GM19395 (cell line): Measurements from ENCODE around the gene COPS8.

ENCODE experiments used
- ATAC-seq: cut with Tn5 transposase; IDR thresholded peaks from one replicate; pipeline ENCODE4 v1.9.1; 2021; ENCODE audit warnings: mild to moderate bottlenecking, moderate library complexity; ENCODE audit not compliant: unreplicated experiment

COPS8 gene

DNA sequence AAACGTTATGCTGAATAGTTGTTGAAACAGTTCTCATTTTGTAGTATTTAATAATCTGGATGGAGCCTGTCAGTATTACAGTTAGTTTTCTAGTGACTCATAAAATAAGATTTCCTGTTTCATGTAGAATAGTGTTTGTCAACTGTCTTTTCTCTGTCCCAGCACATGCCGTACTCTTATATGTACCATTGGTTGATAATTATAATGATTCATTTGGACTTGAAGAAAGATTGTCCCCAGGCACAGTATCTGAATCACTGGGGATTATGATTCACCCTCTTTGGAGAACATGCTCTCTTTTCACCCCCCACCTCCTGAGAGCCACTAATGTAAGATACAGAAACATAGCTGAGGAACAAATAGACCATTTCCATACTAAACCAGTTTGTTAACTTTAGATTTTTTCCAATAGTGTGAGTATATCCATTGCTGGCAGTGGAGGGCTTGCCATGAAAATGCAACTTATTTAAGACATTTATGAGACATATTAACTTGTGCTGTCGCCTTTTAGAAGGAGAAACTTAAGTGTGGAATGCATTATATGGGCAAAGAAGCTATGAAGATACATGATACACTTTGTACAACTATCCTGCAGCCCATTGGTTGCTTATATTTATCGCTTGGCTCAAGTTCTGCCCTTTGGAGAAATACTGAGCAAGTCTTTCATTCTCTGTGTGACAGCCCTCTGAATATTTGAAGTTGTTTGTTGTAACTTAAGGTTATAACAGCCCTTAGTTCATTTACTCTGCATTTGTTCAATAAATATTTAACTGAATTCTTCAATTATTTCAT is 12.4 kb downstream of the COPS8 start:
- ATAC-seq: no peak

DNA sequence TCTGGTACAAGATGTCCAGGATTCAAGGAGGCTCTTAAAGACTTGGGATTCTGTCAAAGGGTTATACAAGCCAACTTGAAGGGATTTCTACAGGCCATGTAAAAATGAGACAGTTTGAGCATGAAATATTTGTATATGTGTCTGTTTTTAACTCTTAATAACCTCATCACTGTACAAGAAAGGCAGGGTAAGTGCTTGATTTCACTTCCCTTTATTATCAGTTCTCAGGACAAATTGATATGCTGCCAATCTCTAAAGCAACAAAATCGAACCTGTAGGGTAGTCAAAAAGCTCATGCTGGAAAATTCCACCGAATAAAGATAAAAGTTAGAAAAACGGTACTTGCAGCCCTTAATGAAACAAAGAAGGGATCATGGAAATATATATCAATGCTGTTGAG is 14.1 kb downstream of the COPS8 start:
- ATAC-seq: no peak

DNA sequence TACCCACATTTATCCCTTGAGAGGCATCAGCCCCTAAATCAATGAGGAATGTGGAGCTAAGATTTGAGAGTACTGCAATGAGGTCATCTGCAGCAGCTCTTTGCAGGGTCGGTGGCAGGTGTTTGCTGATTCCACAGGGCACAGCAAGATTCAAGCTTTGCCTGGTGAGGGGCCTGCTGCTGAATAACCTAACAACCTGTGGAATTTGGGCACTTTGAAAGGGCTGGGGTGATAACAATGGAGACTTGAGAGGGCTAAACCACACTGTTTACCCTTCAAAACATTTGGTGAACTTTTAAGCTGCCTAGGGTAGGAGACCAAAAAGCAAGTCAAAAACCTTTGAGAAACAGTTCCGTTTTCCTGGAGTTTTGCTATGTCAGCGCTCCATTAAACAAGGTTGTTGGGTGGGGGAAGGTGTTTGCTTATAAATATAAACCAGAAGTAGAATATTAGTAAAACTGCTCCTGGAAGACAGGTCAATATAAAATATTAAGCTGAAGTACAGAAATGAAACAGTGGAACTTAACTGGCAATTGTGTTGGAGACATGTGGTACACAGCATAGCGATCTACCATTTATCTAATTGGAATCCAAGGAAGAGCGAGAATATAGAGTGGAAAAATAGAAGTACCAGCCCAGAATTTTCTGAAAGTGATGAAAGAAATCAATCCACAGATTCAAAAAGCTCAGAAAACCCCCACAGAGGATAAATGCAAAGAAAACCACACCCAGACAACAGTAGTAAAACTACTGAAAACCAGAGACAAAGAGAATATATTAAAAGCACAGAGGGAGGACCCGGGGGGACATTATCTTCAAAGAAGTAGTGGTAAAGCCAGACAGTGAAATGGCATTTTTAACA is 15.7 kb downstream of the COPS8 start:
- no peak for ATAC-seq

DNA sequence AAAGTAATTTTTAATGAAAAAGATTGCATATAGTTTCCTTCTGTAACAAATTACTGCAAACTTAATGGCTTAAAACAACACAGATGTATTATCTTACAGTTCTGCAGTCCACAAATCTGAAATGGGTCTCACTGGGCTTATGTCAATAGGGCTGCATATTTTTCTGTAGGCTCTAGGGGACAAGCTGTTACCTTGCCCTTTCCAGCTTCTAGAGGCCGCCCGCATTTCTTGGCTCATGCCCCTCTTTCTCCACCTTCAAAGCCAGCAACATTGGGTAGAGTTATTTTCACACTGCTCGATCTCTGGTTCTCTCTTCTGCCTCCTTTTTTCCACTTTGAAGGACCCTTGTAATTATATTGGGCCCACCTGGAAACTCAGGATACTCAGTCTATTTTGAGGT is 16.7 kb downstream of the COPS8 start:
- no peak for ATAC-seq

DNA sequence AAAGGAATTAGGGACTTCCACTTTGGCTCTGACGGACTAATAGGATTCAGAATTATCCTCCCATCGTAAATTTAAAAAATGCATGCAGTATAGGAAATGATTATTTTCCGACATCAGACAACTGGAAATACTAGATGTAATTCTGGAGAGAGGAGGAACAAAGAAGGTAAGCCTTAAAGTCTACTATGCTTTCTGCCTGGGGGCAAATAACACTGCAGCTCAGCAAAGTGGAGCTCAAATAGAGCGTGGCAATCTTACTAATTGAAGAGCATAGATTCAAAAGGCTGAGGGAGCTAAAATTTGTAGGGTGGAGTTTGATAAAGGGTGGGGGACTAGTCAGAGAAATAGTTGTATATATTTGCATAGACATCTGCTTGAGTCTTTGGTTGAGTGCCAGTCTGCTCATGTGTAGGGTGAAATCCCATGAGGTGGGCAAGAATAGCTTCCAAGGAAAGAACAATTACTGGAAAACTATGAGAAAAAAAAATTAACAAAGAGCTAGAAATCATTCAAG is 23.8 kb downstream of the COPS8 start:
- no peak for ATAC-seq

DNA sequence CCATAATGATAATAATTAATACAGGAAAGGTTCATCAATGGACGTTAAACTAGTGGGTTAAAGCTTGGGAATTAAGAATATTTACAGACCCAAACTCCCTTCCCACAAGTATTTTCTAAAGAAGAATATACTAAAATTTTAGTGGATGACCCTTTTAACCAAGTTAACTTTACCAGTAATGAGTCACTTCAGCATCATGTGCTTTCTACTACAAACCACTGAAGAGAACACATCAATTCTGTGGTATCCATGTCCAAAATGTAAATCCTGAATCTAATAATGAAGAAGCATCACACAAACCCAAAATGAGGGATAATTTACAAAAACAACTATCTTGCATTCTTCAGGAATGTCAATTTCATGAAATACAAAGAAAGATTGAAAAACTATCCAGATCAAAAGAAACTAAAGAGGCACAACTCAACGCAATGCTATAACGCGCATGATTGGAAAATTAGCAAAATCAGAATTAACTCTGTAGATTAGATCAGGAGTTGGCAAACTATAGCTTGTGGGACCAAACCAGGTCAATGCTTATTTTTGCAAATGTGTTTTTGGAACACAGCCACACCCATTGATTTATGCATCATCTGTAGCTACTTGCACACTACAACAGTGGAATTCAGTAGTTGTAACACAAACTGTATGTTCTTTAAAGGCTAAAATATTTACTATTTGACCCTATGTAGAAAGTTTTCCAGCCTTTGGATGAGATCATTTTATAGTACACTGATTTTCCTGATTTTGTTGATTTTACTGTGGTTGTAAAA is 27.5 kb downstream of the COPS8 start:
- ATAC-seq: no peak

DNA sequence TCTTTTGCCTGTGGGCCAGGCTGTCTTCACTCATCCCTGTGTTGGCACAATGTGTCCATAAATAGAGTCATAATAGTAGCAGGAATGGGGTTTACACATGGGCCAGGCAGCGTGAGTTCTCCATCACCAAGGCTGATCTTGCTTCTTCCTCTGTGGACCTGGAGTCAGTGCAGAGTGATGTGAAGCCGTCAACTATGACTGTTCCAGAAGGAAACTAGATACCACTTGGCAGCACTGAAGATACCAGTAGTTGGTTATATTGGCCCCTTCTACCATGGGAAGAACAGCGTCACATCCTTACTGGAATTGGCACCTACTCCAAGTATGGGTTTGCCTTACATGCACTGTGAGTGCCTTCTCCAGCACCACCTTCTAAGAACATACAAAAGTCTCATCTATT is 30.2 kb downstream of the COPS8 start:
- no peak for ATAC-seq

DNA sequence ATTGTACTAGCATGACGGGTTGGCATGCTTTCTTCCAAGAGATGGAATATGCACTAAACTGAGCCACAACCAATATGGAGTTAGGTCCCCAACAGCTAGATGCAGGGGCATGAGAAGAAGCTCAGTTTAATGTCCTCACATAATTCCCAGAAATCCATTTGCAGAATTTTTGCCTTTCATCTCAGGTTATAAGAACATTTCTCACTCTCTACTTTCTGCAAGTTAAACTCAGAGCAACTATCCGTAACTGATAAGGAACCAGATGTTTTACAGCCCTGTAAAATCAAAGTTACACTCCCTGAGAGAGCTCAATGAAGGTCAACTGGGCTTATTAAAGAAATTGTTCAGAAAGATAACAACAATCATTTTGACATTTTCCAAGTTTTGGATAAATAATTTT is 30.7 kb downstream of the COPS8 start:
- no peak for ATAC-seq

DNA sequence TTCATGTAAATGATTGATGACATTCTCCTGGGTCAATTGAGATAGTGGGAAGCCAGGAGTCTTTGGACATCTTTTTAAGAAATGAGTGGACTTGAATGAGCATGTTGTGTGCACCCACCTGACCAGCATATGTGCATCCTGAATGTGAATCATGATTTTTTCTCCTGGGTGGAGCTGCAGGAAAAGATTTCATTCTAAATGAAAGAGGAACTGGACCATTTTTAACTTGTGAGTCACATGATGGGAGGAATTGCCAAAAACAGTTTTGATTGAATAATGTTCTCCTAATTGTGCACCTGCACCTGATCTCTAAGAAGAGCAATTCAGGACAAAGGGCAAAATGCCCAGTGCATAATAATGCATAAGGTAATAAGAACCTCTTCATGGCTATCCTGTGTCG is 32.3 kb downstream of the COPS8 start:
- no peak for ATAC-seq

DNA sequence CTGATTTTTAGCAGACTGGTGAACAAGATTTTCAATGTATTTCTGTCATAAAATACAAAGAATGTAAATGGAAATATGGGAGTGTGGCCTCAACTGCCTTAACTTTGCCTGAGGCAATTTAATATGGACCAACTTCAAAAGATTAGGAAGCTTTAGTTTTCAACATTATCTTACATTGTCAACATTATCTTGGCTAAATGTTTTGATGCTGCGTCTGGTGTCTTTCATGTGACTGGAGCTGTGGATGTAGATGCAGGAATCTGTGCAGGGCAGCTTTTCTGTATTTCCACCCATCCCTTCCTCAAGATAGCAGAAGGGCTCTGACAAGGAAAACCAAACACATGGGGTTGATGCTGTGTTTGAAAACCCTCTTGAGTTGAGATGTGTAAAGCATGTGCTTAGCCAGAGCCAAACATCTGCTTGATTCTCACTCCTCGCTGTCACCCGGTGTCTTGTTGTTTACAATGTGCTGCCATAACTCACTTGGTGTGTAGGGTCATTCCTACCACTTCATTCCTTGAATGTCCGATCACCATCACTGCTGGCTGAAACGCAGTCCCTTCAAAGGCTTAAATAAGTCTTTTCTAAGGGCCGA is 33.0 kb downstream of the COPS8 start:
- no peak for ATAC-seq

DNA sequence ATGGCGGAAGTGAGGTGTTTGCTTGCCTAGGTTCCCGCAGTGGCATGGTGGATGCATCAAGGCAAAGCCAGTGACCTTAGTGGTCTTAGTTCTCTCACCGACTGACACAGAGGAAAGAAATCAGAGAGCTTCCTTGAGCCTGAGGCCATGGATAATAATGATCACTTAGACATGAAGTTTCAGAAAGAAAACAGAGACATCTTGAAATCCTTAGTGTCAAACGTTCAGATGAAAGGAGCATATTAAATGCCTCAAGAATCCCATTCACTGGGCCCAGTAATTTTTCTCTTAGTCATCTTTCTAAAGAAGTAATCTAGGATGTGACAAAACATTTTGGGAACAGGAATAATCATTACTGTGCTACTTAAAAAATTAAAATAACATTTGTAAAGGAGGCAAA is 35.2 kb downstream of the COPS8 start:
- ATAC-seq: no peak

DNA sequence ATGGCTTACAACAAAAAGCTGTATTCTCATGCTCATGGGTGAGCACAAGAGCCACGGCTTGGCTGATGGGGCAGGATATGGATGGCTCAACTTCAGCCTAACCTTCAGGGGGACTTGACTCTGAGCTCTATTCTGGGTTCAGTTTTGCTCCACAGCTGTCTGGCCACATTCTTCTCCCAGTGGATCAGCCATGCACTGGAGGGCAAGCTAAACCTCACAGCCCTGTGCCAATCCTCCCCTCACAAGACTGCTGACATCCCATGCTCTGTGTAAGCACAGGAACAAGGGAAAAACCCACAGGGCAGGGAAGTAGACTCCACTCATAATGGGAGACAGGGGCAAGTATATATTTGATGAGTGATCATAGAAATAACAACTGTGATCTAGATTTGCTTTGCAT is 35.6 kb downstream of the COPS8 start:
- ATAC-seq: no peak

DNA sequence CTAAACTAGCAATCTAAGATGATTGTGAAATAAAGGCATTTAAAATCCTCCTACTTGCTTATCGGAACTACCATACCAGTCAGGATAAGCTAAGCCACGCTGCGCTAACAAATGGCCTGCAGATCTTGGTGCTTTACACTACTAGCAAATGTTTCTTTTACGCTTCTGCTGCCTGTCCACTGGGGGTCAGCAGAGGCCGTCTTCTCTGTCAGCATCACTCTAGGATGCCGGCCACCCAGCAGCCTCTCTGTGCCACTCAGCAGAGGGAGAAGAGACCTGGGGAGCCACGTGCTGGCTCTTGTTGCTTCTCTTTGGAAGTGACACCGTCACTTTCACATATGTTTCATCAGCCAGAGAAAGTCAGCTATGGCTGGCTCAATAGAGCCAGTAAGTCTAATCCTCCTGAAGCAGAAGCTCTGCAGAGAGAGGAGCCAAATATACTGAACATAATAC is 36.6 kb downstream of the COPS8 start:
- no peak for ATAC-seq

DNA sequence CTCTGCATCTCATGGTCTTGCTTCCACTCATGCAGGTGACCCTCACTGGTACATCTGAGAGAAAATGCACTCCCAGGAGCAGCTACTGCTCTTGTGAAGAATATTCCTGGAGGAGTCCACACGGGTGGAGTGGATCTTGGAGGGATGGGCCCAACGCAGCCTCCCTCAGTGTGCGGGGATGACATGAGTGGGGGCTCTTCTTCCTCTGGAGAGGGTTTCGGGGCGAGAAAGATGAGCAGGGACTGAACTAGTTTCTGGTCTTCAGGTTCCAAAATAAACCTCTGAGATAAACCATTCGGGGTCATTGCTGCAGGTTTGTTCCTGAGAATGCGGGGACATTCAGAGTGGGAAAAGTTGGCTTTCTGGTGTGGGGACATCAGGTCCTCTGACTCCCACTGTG is 39.1 kb downstream of the COPS8 start:
- no peak for ATAC-seq

DNA sequence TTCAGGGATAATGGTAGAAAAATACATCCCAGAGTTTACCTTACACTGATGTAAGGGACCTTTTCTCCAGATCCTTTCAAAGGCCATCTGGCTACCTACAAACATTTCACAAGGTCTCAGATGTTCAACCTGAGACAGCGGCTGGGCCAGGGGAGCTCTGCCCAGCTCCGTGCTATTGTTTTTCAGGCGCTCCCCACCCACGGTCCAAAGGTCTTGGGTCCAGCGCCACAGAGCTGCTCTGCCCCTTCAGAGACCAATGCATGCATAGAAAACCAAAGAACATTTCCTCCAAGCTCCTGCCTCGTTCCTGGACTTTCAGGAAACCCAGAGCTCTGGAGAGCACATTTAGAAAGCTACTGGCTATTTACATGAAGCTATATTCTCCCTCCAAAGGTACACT is 40.3 kb downstream of the COPS8 start:
- no peak for ATAC-seq

DNA sequence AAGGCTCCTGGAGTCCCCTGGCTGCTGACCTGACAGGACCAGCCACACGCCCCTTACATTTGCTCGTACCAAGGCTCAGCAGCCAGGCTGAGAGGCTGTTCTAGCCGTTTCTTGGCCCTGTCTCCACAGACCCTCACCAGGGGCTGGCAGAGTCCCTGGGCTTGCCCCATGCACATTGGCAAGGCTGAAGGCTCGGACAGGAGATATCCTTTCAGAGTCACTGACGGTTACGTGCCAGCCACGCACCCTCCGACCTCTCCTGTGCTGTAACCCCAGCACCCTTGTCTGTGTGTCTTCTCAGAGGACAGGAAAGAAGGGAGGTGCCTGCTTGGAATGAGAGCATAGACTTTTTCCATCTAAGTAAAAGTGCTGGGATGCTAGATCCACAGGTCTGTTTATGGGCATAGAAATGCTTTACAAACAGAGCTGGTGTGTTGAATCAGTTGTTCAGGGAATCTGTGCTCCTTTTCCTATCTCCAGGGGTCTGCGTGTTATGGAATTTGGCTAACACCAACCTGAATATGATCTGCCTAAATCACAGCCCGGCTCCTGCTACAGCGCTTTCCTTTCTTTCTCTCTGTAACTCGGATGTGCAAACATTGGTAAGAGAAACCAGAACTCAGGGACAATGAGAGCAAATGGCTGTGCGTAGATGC is 41.0 kb downstream of the COPS8 start:
- no peak for ATAC-seq

DNA sequence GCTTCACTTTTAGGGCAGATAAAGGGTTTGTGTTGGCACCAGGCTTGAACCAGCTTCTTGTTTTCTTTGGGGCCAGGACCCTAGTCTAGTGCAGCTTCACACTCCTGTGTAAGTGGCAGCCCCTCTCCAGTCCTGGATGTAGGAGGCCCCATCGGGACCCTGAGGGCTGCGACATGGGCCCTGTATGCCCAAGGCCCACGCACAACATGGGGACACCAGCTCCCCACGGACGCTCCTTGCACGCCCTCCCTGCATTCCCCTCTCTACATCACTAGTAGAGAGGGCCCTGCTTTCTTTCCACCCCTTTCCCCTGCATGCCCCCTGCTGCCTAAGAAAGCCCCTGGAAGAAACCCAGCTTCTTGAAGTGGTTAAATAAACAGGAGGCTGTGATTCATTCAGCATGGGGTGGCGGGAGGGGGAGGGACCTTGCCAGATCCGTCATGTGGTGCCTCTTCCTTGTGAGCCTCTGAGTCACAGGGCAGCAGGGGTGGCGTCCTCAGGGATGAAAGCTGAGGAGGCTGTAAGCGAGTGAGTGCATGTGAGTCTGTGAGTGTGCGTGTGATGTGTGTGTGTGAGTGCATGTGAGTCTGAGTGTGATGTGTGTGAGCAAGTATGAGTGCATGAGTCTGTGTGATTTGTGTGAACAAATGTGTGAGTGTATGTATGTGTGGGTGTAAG is 42.5 kb downstream of the COPS8 start:
- ATAC-seq: no peak

DNA sequence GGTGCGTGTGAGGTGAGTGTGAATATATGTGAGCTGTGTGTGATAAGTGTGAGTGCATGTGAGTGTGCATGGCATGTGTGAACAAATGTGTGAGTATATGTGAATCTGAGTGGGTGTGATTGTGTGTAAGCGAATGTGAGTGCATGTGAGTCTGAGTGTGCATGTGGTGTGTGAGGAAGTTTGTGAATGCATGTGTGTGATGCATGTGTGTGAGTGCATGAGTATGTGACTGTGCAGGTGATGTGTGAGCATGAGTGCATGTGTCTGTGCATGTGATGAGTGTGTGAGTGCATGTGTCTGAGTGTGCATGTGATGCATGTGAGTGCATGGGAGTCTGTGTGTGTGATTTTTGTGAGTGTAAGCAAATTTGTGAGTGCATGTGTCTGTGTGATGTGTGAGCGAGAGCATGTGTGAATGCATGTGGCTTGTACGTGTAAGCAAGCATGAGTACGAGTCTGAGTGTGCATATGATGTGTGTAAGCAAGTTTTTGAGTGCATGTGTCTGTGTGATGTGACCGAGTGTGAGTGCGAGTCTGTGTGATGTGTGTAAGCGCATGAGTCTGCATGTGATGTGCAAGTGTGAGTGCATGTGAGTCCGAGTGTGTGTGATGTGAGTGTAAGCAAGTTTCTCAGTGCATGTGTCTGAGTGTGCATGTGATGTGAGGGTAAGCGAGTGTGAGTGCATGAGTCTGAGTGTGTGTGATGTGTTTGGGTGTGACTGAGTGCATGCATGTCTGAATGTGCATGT is 43.3 kb downstream of the COPS8 start:
- ATAC-seq: no peak

DNA sequence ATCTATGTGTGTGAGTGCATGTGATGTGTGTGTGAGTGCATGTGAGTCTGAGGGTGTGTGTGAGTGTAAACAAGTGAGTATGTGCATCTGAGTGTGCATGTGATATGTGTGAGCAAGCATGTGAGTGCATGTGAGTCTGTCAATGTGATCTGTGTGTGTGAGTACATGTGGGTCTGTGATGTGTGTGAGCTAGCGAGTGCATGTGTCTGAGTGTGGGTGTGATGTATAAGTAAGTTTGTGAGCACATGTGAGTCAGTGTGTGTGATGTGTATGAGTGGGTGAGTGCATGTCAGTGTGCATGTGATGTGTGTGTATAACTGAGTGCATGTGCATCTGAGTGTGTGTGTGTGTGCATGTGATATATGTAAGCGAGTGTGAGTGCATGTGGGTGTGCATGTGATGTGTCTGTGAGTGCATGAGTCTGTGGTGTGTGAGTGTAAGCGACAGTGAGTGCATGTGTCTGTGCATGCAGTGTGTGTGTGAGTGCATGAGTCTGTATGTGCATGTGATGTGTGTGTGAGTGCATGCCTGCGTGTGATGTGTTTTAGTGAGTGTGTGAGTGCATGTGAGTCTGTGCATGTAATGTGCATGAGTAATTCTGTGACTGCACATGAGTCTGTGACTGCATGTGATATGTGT is 44.1 kb downstream of the COPS8 start:
- no peak for ATAC-seq
